Right cardiac atrium (tissue), 5 donors: ENCODE results near the gene TGM6. TPM values are rescaled to one million over a fixed set of nuclear protein-coding genes. Genes with fewer than 3 reads are reported as not detected.

ENCODE experiments used
- ATAC-seq, 2 donors: fragments of 200-7000 bp; cut with Tn5 transposase; one replicate each; pipeline versions ENCODE4 v1.8.0 to v1.9.1; 2020; ENCODE audit warnings: moderate library complexity in 2 of 2, mild to moderate bottlenecking in 1 of 2
- DNase-seq, 3 donors: peaks; one replicate each; pipeline ENCODE4 v3.0.0-alpha.2; 2020
- H3K27ac ChIP-seq: one replicate; pipeline ENCODE4 v1.5.1; 2013; ENCODE audit warnings: mild to moderate bottlenecking, low read length, control low read depth, moderate library complexity
- H3K27me3 ChIP-seq: one replicate; pipeline ENCODE4 v1.6.1; 2013; ENCODE audit not compliant: control insufficient read depth, insufficient read depth
- H3K4me1 ChIP-seq: one replicate; pipeline ENCODE4 v1.6.1; 2013; ENCODE audit warnings: low read length; ENCODE audit not compliant: control insufficient read depth, insufficient read depth
- H3K4me3 ChIP-seq: one replicate; pipeline ENCODE4 v1.5.1; 2013; ENCODE audit warnings: low read length, control low read depth
- H3K9me3 ChIP-seq: one replicate; pipeline ENCODE4 v1.6.1; 2013; ENCODE audit warnings: low read length; ENCODE audit not compliant: control insufficient read depth
- WGBS: extraction: QIAGEN DNeasy Blood & Tissue Kit; methylation state at CpG from one replicate; pipeline ENCODE4 v1.1.7; 2013; 5-methylcytosine and 5-hydroxymethylcytosine counted together
- intact Hi-C, 4 donors: fragments of 100-400 bp; cut with DNase I; formaldehyde crosslinking; loops; one replicate each; pipeline versions ENCODE4 v1.11.0 to v1.14.0; 2022 to 2023
- polyA plus RNA-seq: library from polyadenylated mRNA; stranded (reverse); fragments of 200-250 nt; gene quantifications from one replicate; pipeline ENCODE4 v1.2.3, GENCODE V29; 2013
- total RNA-seq, 4 donors: library from RNA; stranded (reverse); fragmentation: NEBNext Ultra II Directional; extraction: Animal tissue kit (Norgen Biotek cat#: 25700); gene quantifications; one replicate each; pipeline ENCODE4 v1.2.1, GENCODE V29; 2021
- donor health status: healthy with polysubstance abuse.
- donor health status: DM: no; HTN: yes; CAD: no.
- donor health status: DM: no; HTN: no; CAD: no.
- donor health status: DM: no; HTN: yes; CAD: no; lungs with severe emphysema.
- donor health status: DM: yes; HTN: yes; CAD: no.

TGM6 gene
- total and polyA plus RNA-seq, 5 donors, result not detected

DNA sequence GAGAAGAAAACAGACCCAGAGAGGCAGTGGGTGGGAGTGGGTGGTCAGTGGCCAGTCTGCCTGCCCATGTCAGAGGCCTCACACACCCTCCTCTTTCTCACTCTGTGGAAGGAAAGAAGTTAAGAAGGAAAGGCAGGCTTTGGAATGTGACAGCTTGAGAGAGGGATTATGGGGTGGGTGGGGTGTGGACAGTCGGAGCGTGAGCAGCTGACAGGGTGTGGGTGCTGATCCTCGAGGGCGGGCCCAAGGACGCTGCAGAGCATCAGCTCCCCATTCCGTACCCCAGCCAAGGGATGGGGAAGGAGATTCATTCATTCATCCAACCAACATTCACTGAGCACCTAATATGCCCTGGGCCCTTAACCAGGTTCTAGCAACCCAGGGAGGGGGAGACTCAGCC lies 4.8 kb downstream of the TGM6 start:
- Histone ChIP-seq H3K4me3 (no peak overlapping the region), H3K27ac (no peak overlapping the region), H3K4me1 (no peaks in the 10 kb centered on the region), H3K9me3 (peaks cover 3% of the 10 kb centered on the region), H3K27me3 (no peaks in the 10 kb centered on the region)
- DNase-seq (no peak), ATAC-seq (no peak)
- intact Hi-C loops, result no loop called here
- 50% methylated on average over 6 of the region's 6 CpGs for WGBS

DNA sequence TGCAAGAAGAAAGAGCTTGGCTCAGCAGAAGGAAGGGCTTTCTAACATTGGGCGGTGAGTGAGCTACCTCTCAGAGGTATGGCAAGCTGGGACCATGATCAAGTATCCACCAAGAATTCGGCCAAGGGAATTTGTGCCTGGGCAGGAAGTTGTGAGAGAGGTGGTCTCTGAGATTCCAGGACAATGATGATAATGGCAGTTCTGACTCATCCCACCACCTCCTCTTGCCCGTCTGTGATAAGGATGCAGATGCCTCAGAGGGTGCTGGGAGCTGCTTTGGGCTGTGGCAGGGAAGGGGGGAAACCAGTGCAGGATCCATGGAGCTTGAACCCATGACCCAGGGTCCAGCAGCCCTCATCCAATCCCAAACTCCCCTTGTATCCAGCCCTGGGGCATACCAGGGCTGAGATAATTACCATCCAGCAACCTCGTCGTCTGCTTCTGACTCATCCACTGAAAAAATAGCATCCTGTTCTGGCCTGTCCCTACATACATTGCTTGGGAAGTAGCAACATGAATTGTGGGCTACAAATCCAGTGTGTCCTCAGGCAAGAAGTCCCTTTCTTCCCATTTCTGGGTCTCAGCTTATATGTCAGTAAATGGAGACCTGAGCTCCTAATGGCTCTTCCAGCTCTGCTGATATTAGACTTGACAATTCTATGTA lies 5.9 kb downstream of the TGM6 start:
- Histone ChIP-seq H3K9me3 (peaks cover 3% of the 10 kb centered on the region), H3K27ac (no peak overlapping the region), H3K4me1 (no peaks in the 10 kb centered on the region), H3K4me3 (no peak overlapping the region), H3K27me3 (no peaks in the 10 kb centered on the region)
- intact Hi-C loops, result no loop called here
- ATAC-seq (no peak), DNase-seq (no peak)
- 47% methylated on average over 5 of the region's 5 CpGs for WGBS

- no peak overlapping the region for H3K4me3 ChIP-seq
- intact Hi-C loops, result no loop called here
- ATAC-seq (no peak), DNase-seq (no peak)
- H3K9me3 ChIP-seq, result peaks cover 3% of the 10 kb centered on the region
- no peaks in the 10 kb centered on the region for H3K27me3 ChIP-seq
- H3K27ac ChIP-seq, result no peak overlapping the region
- H3K4me1 ChIP-seq, result no peaks in the 10 kb centered on the region
- 51% methylated on average over 2 of the region's 2 CpGs for WGBS
Measured at GRCh38 chr20:2387180-2387577, 6.5 kb downstream of the TGM6 start.

DNA sequence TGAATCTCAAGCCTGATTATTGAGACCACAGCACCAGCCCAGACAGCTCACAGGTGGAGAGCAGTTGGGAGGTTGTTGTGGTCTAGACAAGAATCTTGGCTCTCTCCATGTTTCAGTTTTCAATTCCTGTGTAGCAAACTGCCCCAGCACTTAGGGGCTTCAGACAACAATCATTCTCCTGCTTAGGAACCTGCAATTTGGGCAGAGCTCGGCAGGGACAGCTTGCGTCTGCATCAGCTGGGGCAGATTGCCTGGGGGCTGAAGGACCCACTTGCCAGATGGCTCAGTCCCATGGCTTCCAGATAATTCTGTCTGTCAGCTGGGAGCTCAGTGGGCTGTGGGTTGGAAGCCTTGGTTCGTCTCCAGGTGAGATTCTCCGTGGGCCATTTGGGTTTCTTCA lies 6.9 kb downstream of the TGM6 start:
- DNase-seq (no peak), ATAC-seq (no peak)
- Histone ChIP-seq H3K4me3 (no peak overlapping the region), H3K9me3 (peaks cover 3% of the 10 kb centered on the region), H3K27ac (no peak overlapping the region), H3K4me1 (no peaks in the 10 kb centered on the region), H3K27me3 (no peaks in the 10 kb centered on the region)
- WGBS, result 91% methylated on average over 4 of the region's 4 CpGs
- intact Hi-C loops, result no loop called here

- peaks cover 3% of the 10 kb centered on the region for H3K9me3 ChIP-seq
- no peaks in the 10 kb centered on the region for H3K27me3 ChIP-seq
- no peaks in the 10 kb centered on the region for H3K4me1 ChIP-seq
- ATAC-seq, result no peak
- no peak for DNase-seq
- intact Hi-C loops, result no loop called here
- H3K27ac ChIP-seq, result no peak overlapping the region
- H3K4me3 ChIP-seq, result no peak overlapping the region
- WGBS, result 73% methylated on average over 7 of the region's 7 CpGs
Measured at GRCh38 chr20:2390951-2391675, 10.4 kb downstream of the TGM6 start.

DNA sequence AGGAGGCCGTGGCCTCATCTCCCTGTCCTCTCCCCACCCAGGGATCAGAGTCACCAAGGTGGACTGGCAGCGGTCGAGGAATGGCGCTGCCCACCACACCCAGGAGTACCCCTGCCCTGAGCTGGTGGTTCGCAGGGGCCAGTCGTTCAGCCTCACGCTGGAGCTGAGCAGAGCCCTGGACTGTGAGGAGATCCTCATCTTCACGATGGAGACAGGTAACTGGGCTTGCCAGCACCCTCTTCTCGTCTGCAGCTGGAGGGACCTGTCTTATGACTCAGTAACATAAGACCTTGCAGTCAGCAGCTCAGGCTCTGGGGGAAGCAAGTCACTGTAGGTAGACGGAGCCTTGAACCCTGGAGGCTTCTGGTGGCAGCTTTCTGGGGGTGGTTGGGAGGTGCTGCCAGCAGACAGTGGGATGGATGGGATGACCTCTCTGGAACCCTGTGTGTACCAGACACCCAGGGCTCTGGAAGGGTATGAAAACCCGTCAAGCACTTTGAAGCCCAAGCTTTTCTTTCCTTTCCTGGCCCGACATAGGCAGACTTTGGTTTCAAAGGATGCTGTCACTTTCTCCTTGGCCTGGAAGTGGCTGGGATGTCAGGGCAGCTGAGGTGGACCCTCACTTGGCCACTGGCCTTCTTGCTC lies 13.8 kb downstream of the TGM6 start:
- Histone ChIP-seq H3K4me3 (no peak overlapping the region), H3K27ac (no peak overlapping the region), H3K27me3 (no peaks in the 10 kb centered on the region), H3K9me3 (no peaks in the 10 kb centered on the region), H3K4me1 (no peaks in the 10 kb centered on the region)
- ATAC-seq (no peak), DNase-seq (no peak)
- WGBS, result 86% methylated on average over 12 of the region's 12 CpGs
- intact Hi-C loops, result no loop called here

GRCh38 chr20:2395136-2395535 lies 14.4 kb downstream of the TGM6 start:
- no peak for DNase-seq
- no peaks in the 10 kb centered on the region for H3K4me1 ChIP-seq
- ATAC-seq, result no peak
- intact Hi-C loops, result no loop called here
- 71% methylated on average over 9 of the region's 9 CpGs for WGBS
- H3K27ac ChIP-seq, result no peak overlapping the region
- H3K4me3 ChIP-seq, result no peak overlapping the region
- H3K27me3 ChIP-seq, result no peaks in the 10 kb centered on the region
- no peaks in the 10 kb centered on the region for H3K9me3 ChIP-seq

- Histone ChIP-seq H3K9me3 (no peaks in the 10 kb centered on the region), H3K4me3 (no peak overlapping the region), H3K4me1 (no peaks in the 10 kb centered on the region), H3K27me3 (no peaks in the 10 kb centered on the region), H3K27ac (no peak overlapping the region)
- ATAC-seq (no peak), DNase-seq (no peak)
- 81% methylated on average over 14 of the region's 14 CpGs for WGBS
- intact Hi-C loops, result no loop called here
Measured at GRCh38 chr20:2396241-2396814, 15.6 kb downstream of the TGM6 start.

- H3K27ac ChIP-seq, result no peak overlapping the region
- ATAC-seq (no peak), DNase-seq (no peak)
- H3K4me1 ChIP-seq, result no peaks in the 10 kb centered on the region
- no peaks in the 10 kb centered on the region for H3K9me3 ChIP-seq
- no peaks in the 10 kb centered on the region for H3K27me3 ChIP-seq
- WGBS, result 88% methylated on average over 8 of the region's 8 CpGs
- intact Hi-C loops, result no loop called here
- H3K4me3 ChIP-seq, result no peak overlapping the region
Measured at GRCh38 chr20:2397091-2397490, 16.4 kb downstream of the TGM6 start.

DNA sequence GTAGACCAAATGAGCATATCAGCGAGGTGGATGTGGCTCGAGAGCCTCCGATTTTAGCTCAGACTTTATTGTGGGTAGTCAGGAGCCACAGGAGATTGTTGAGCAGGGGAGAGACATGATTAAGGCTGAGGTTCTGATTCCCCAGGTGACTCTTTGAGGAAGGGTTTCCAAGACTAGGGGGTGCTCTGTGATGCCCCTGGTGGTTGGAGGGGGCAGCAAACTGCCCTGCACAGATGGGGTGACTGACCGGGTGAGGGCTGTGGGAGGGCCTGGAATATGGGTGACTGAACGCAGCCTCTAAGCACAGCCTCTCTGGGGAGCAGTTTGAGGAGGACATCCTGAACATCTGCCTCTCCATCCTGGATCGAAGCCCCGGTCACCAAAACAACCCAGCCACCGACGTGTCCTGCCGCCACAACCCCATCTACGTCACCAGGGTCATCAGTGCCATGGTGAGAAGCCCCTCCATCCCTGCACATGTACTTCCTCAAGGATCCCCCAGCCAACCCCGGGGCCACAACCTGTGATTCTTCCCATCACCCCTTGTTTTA lies 17.0 kb downstream of the TGM6 start:
- WGBS, result 90% methylated on average over 12 of the region's 12 CpGs
- ATAC-seq (no peak), DNase-seq (no peak)
- Histone ChIP-seq H3K4me3 (no peak overlapping the region), H3K27ac (no peak overlapping the region), H3K9me3 (no peaks in the 10 kb centered on the region), H3K27me3 (no peaks in the 10 kb centered on the region), H3K4me1 (no peaks in the 10 kb centered on the region)
- intact Hi-C loops, result no loop called here

GRCh38 chr20:2398449-2398848 lies 17.7 kb downstream of the TGM6 start:
- no peak for DNase-seq
- ATAC-seq, result no peak
- Histone ChIP-seq H3K4me1 (no peaks in the 10 kb centered on the region), H3K27me3 (no peaks in the 10 kb centered on the region), H3K4me3 (no peak overlapping the region), H3K9me3 (no peaks in the 10 kb centered on the region), H3K27ac (no peak overlapping the region)
- 76% methylated on average over 1 of the region's 1 CpG for WGBS
- intact Hi-C loops, result no loop called here
